GM19023 (cell line): ENCODE measurements around the gene MYH15.
"Not testable (repeated sequence)": the region's sequence is repeated elsewhere in the genome, so short reads cannot be mapped to it uniquely, and the experiment has no call there.

Experiments
- ATAC-seq: cut with Tn5 transposase; IDR thresholded peaks from one replicate; pipeline ENCODE4 v1.9.1; 2021; ENCODE audit warnings: mild to moderate bottlenecking, moderate library complexity; ENCODE audit not compliant: unreplicated experiment

Gene MYH15

DNA sequence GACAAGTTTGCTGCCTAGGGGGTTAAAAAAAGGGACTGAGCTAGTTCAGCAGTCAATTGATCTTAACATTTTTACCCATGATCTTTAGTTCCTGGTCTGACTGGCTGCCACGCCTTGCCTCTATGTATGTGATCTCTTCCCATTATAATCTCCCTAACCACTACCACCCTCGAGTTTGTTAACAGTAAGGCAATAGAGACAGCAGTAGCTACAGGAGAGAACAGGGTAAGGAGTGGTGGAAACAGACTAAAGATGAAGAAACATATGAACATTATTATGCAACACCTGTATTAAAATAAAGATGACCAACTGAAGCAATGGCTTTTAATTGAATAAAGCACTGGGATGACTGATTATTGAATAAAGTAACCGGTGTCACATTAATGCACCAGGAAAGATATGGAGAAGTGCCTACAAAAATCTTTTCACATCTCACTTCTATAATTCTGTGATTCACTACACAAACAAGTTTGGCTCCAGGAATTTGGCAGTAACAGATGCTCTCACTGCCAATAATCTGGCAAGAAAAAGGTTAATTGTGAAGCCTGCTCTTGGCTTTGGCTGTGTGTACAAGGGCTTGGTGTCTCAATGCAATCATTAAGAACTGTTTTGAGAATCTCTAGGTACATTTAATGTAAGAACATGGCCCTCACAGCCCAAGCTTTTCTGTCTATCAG is 118.3 kb downstream of the MYH15 start:
- ATAC-seq, result no peak

GRCh38 chr3:108389372-108389771 is 121.0 kb downstream of the MYH15 start:
- ATAC-seq, result no peak

DNA sequence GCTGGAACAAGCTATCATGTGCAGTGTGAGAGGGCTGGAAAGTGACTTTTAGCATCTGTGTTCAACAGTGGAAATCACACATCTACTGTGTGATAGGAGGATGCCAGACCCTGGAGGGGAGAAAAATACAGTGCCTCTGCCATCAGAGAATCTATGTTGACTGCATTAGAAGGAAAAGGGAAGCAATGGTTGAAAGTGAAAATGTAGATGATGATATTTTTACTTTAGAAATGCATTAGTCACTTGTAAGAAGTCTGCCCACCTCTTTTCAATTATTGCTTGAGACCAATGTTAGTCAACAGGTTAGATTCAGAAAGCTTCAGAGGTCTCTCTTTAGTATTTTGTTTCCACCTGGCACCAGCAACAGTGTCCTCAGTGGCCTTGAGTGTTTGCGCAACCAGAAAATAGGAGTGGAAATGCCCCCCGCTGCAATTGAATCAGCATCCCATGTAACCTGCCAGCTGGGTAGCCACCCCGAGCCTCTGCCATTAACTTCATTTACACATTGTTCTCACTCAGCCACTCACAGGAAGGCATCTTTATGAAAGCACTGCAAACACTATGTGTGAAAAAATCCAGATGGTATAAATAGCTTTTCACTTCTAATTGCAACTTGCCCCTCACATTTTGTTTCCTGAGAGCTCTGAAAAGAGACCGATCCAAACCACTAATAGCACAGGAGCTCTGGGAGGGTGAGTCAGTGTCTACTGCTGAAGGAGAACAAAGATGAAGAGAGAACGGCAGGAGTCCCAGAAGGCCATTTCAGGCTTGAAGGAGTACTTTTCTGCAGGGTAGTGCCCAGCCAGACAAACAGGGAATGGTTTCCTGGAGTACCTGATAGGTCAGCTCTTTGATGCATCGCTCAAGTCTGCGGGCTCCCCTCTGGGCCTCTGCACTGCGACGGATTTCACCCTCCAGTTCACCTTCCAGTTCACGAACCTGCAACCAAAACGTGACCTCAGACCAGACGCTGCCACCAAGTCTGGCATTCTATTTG is 122.0 kb downstream of the MYH15 start:
- ATAC-seq, result peak; percentile 53

DNA sequence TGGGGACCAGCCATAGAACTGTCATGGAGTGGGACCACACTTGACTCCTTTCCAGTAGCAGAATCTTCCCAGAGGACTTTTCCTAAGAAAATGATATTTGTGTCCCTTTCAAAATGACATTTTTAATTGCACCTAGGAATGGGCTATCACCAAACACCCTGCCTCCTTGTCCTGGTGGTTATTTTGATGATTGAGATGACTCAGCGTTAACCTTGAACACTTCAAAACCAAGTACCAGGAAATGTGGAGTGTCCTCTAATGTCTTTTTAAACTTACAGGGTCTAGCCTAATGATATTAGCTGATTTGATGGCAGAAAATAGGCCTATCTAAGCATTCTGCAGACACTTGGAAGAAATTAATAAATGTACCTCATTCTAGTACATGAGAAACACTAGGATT is 123.3 kb downstream of the MYH15 start:
- no peak for ATAC-seq

- ATAC-seq, result no peak
Measured at GRCh38 chr3:108383306-108383705, 127.1 kb downstream of the MYH15 start.

- ATAC-seq, result no peak
Measured at GRCh38 chr3:108381529-108382140, 128.8 kb downstream of the MYH15 start.

GRCh38 chr3:108380128-108380795 is 130.1 kb downstream of the MYH15 start:
- no peak for ATAC-seq

DNA sequence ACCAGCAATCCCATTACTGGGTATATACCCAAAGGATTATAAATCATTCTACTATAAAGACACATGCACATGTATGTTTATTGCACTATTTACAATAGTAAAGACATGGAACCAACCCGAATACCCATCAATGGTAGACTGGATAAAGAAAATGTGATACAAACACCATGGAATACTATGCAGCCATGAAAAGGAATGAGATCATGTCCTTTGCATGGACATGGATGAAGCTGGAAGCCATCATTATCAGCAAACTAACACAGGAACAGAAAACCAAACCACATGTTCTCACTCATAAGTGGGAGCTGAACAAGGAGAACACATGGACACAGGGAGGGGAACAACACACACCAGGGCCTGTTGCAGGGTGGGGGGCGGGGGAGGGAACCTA is 131.4 kb downstream of the MYH15 start:
- ATAC-seq, result not testable (repeated sequence)

- no peak for ATAC-seq
Measured at GRCh38 chr3:108378153-108378951, 132.0 kb downstream of the MYH15 start.

DNA sequence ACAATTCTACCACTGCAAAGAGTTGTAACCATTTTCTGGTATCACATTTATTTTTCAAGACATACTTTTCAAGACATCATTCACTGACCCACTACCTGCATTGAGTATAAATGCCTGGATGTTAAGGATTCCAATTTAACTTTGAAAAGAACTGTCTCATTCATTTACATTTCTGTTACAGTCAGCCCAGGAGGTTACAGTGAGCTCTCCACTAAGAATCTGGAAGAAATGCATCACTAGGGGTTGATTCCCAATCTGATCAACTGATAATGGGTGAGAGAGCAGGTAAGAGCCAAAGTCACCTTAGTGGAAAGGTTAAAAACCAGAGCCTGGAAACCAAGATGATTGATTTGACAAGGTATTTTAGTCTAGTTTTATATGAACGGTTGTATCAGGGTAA is 133.0 kb downstream of the MYH15 start:
- ATAC-seq, result no peak

- no peak for ATAC-seq
Measured at GRCh38 chr3:108376026-108376425, 134.4 kb downstream of the MYH15 start.

- ATAC-seq, result no peak
Measured at GRCh38 chr3:108359011-108359410, 151.4 kb downstream of the MYH15 start.

GRCh38 chr3:108357042-108357441 is 153.4 kb downstream of the MYH15 start:
- ATAC-seq, result no peak

- ATAC-seq, result no peak
Measured at GRCh38 chr3:108354562-108354961, 155.8 kb downstream of the MYH15 start.

DNA sequence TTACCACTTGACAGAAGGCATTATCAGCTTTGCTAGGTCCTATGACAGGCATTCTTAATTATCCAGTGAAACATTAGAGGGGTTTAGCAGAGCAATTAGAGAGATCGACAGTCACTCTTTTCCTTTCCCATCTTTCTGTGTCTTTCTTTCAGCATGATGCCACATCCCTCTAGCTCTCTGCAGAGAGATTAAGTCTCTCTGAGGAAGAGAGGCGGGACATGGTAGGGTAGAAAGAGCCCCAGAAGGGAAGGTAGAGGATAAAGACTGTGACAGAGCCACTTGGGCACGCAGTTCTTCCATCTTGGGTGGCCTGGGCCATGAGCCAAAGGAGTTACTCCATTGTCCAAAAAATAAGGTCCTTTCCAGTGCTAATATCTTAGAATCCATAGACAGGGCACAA is 158.2 kb downstream of the MYH15 start:
- ATAC-seq, result no peak

DNA sequence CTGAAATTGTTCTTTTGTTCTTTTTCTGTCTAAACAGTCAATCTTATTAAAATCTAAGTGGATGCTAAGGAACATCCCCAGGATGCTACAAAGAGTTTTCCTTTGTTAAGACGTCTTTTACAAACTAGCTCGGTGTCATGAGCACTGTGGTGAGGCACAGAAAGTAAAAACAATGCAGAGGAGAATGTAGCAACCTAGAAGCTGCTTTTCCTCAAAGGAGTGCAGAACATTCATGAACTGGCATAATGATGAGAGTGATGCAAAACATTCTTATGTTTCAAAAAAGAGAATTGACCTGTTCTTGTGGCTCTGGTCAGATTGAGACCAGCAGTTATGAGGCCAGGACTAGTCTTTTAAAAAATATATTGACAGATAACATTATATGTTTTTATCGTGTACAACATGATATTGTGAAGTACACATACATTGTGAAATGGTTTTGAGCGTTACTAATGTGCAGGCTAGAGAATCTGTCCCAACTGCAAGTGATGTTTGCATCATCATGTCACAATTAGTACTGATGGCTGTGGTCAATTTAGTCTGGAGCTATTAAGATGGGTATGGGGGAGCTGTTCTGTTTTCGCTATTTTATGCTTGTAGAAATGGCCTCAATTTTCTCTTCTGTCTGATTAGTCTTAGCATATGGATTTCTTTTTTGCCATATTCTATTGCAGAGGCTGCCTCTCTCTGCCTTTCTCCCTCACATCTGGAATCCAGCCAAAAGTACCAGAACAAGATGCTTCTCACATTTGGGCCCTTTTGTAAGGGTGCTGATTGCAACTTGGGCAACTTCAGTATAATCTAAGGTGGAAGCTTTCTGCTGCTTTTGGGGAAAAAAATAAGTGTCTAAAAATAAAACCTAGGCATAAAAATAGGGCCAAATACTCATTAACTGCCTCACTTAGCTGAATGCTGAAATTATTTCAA is 163.8 kb downstream of the MYH15 start:
- ATAC-seq, result no peak

GRCh38 chr3:108345492-108346205 is 164.7 kb downstream of the MYH15 start:
- ATAC-seq, result no peak

GRCh38 chr3:108343491-108343890 is 166.9 kb downstream of the MYH15 start:
- no peak for ATAC-seq
